ENCODE measurements around the gene ATPAF1. TPM values are rescaled to one million over a fixed set of nuclear protein-coding genes. Genes with fewer than 3 reads are reported as not detected.
"Not testable (repeated sequence)": the region's sequence is repeated elsewhere in the genome, so short reads cannot be mapped to it uniquely, and the experiment has no call there.

The ATPAF1 gene
- total RNA-seq, 1 donor from 2014 or later, result 37.8 TPM

DNA sequence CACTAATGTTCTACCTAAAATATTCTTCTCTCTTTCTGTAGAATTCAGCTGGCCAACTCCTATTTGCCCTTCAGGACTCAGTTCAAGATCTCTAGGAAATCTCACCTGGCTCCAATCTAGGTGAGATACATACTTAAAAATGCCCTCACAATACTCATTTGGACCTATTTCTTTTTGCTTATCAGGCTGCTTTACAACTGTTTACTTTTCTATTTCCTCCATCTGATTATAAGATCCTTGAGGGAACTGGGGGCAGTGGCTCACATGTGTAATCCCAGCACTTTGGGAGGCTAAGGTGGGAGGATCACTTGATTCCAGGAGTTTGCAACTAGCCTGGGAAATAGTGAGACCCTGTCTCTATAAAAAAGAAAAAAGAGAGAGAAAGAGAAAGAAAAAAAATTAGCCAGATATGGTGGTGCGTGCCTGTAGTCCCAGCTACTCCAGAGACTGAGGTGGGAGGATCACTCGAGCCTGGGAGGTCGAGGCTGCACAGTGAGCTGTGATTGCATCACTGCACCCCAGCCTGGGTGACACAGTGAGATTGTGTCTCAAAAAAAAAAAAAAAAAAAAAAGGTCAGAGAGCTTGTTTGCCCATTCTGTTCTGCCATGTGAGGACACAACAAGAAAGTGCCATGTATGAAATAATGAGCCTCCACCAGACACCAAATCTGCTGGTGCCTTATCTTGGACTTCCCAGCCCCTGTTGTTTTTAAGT lies 35.9 kb upstream of the ATPAF1 start:
- Mint-ChIP-seq H3K4me3 (ENCODE audit: unreplicated experiment) (no peak overlapping the region), H3K36me3 (ENCODE audit: unreplicated experiment) (no peaks in the 10 kb centered on the region), H3K4me1 (ENCODE audit: low read depth, unreplicated experiment) (no peaks in the 10 kb centered on the region), H3K27ac (ENCODE audit: unreplicated experiment) (no peak overlapping the region), H3K27me3 (ENCODE audit: unreplicated experiment) (no peaks in the 10 kb centered on the region), H3K9me3 (ENCODE audit: unreplicated experiment) (no peaks in the 10 kb centered on the region)
- DNase-seq, result no peak
- TF ChIP-seq, protein P1, sequence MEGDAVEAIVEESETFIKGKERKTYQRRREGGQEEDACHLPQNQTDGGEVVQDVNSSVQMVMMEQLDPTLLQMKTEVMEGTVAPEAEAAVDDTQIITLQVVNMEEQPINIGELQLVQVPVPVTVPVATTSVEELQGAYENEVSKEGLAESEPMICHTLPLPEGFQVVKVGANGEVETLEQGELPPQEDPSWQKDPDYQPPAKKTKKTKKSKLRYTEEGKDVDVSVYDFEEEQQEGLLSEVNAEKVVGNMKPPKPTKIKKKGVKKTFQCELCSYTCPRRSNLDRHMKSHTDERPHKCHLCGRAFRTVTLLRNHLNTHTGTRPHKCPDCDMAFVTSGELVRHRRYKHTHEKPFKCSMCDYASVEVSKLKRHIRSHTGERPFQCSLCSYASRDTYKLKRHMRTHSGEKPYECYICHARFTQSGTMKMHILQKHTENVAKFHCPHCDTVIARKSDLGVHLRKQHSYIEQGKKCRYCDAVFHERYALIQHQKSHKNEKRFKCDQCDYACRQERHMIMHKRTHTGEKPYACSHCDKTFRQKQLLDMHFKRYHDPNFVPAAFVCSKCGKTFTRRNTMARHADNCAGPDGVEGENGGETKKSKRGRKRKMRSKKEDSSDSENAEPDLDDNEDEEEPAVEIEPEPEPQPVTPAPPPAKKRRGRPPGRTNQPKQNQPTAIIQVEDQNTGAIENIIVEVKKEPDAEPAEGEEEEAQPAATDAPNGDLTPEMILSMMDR (IDR thresholded peaks at IDR 0.05; ENCODE audit: partially characterized antibody, unreplicated experiment), result no peak

DNA sequence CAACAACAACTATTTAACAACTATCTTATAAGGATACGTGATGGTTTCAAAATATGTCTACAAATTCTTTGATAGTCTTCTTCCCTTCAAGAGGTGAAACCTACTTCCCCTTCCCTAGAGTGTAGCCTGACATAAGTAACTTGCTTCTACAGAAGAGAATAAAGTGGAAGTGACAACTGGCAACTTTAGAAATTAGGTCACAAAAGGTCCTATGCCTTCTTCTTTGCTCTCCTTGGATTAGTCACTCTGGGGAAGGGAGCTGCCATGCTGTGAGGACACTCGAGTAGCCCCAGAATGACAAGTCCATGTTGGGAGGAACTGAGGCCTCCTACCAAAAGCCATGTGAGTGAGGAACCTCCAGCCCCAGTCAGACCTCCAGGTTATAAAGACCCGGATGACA lies 31.5 kb upstream of the ATPAF1 start:
- TF ChIP-seq, protein P1 (IDR thresholded peaks at IDR 0.05; ENCODE audit: partially characterized antibody, unreplicated experiment), result no peak

DNA sequence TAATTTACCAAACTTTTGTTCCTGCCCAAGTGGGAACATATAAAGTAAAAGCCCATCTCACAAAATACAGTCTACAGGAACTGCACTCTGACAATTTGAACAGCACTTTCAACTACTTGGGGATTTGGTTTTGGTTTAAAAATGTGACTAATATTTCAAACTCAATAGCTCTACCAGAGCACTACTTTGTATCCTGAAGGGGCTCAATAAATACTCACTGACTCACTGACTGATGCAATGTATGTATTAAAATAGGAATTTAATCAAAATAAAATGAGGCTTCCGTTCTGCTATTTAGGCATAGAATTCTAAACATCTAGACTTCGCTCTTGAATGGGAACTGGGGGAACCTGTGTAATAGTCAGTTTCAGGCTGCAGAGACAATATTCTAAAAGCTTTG lies 28.9 kb upstream of the ATPAF1 start:
- Mint-ChIP-seq H3K9me3 (ENCODE audit: unreplicated experiment) (peaks cover 5% of the 10 kb centered on the region), H3K4me1 (ENCODE audit: low read depth, unreplicated experiment) (peaks cover 3% of the 10 kb centered on the region), H3K36me3 (ENCODE audit: unreplicated experiment) (peaks cover 7% of the 10 kb centered on the region), H3K4me3 (ENCODE audit: unreplicated experiment) (no peak overlapping the region), H3K27ac (ENCODE audit: unreplicated experiment) (no peak overlapping the region), H3K27me3 (ENCODE audit: unreplicated experiment) (no peaks in the 10 kb centered on the region)
- no peak for DNase-seq
- TF ChIP-seq, protein P1 (IDR thresholded peaks at IDR 0.05; ENCODE audit: partially characterized antibody, unreplicated experiment), result no peak

More for the DNA sequence above, 31.5 kb upstream of the ATPAF1 start:
- H3K27ac Mint-ChIP-seq (ENCODE audit: unreplicated experiment), result no peak overlapping the region
- no peak for DNase-seq
- peaks cover 5% of the 10 kb centered on the region for H3K9me3 Mint-ChIP-seq (ENCODE audit: unreplicated experiment)
- no peaks in the 10 kb centered on the region for H3K27me3 Mint-ChIP-seq (ENCODE audit: unreplicated experiment)
- H3K4me1 Mint-ChIP-seq (ENCODE audit: low read depth, unreplicated experiment), result no peaks in the 10 kb centered on the region
- H3K4me3 Mint-ChIP-seq (ENCODE audit: unreplicated experiment), result no peak overlapping the region
- peaks cover 7% of the 10 kb centered on the region for H3K36me3 Mint-ChIP-seq (ENCODE audit: unreplicated experiment)

DNA sequence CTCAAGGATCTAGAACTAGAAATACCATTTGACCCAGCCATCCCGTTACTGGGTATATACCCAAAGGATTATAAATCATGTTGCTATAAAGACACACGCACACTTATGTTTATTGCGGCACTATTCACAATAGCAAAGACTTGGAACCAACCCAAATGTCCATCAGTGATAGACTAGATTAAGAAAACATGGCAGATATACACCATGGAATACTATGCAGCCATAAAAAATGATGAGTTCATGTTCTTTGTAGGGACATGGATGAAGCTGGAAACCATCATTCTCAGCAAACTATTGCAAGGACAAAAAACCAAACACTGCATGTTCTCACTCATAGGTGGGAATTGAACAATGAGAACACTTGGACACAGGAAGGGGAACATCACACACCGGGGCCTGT lies 26.5 kb upstream of the ATPAF1 start:
- not testable (repeated sequence) for H3K27ac Mint-ChIP-seq (ENCODE audit: unreplicated experiment); H3K36me3 Mint-ChIP-seq (ENCODE audit: unreplicated experiment); DNase-seq; H3K4me1 Mint-ChIP-seq (ENCODE audit: low read depth, unreplicated experiment); H3K4me3 Mint-ChIP-seq (ENCODE audit: unreplicated experiment); H3K9me3 Mint-ChIP-seq (ENCODE audit: unreplicated experiment); H3K27me3 Mint-ChIP-seq (ENCODE audit: unreplicated experiment)

DNA sequence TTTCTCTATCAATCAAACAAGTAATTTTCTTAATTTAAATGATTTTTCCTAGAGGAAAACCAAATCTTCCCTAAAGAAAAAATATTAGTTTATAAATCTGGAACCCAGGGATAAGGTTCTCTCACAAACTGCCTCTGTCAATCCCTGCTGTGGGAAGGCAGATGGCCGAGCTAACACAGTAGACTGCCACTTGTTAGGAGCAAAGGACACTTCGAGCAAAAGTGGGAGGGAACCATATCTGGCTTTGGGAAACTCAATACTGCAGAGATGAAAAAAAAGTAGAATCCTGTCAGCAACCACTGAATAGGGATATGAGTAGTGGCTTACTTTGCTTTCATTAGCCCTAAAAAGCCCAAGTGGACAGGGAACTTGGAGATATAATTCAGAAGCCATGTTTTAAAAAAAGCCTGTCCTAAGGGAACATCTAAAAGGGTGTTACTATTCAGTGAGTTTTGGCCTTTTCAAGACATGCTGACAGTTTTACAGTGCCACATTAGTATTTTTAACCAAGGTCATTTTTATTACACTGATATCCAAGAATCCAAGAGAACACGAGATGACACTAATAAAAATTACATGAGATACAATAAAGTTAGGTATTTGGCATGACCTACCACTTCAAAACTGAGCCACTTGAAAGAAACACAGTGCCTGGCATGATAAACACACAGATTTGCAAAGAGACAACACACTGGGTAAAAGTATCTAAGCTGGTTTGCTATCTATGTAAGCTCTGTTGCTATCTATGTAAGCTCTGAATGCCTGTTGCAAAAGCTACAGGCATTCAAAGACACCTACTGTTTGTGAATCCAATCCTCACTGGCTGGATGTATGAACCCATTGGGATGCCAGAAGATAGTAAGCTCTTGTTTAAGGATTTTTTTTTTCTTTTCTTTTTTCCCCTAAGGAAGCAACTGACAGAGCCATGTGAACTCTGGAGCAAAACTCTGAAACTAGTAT lies 24.9 kb upstream of the ATPAF1 start:
- Mint-ChIP-seq H3K27ac (ENCODE audit: unreplicated experiment) (no peak overlapping the region), H3K4me1 (ENCODE audit: low read depth, unreplicated experiment) (peaks cover 3% of the 10 kb centered on the region), H3K4me3 (ENCODE audit: unreplicated experiment) (no peak overlapping the region), H3K36me3 (ENCODE audit: unreplicated experiment) (peaks cover 7% of the 10 kb centered on the region), H3K27me3 (ENCODE audit: unreplicated experiment) (no peaks in the 10 kb centered on the region), H3K9me3 (ENCODE audit: unreplicated experiment) (peaks cover 7% of the 10 kb centered on the region)
- TF ChIP-seq, protein P1 (IDR thresholded peaks at IDR 0.05; ENCODE audit: partially characterized antibody, unreplicated experiment), result no peak
- DNase-seq, result no peak
